Fibroblast of mammary gland (primary cell): ENCODE results near the gene ZNF599.
A peak's percentile ranks its signal among the peaks of the same experiment; 100 is the strongest.
"Not testable (repeated sequence)": the region's sequence is repeated elsewhere in the genome, so short reads cannot be mapped to it uniquely, and the experiment has no call there.

Source experiments
- DNase-seq: peaks from one replicate; pipeline ENCODE4 v3.0.0-alpha.2; 2010; ENCODE audit warnings: low read depth
- H3K4me3 ChIP-seq: 2 replicates; pipeline ENCODE4 v1.5.1; 2011; ENCODE audit warnings: low read depth, mild to moderate bottlenecking, low read length, moderate library complexity; ENCODE audit not compliant: control insufficient read depth
- TF ChIP-seq, protein P1 (sequence below): conservative IDR thresholded peaks from 2 replicates; pipeline ENCODE4 v1.5.1; 2011; ENCODE audit warnings: low read depth, low read length, inconsistent platforms; ENCODE audit not compliant: control insufficient read depth, insufficient read depth

ZNF599 gene

DNA sequence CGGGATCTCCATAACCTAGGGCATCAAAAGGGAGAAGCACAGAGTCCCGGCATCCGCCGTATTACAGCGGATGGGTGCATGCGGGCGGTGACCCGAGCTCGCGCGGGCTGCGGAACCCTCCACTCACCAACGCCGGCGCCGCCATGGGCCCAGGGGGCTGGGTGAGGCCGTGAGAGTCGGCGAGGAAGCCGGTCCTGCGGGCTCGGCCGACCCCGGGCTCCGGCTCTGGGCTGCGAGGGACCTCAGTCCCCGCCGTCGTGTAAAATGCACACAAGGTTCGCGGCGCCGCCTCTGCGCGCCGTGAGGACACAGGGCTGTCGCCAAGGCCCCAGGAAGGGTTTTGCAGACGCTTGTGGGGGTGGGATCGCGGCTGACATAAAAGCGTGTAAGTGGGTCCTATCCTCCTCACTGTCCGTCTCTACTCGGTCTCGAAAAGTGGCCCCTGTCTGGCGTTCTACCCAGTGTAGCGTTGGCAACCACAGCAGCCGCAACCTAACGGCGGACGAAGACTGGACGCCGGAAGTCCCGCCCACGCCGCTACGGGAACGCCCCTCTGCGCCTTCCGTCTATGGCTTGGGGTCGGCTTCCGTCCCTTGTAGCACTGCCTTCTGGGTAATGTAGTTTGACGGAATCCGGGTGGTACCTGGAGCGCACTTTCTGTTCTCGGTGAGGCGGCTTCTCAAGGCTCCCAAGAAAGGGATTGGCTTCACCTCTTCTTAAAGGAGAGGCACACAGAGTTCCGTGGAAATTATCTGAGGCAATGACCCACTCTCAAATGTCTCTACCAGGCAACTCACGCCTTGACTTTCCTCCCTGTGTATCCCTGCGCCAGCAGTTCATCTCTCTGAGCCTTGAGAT, at the start of gene ZNF599:
TSS of gene ZNF599 (minus strand) at position 519 of the 858 bp plus-strand sequence. CDS start at position 145, 374 bp downstream.
- peak; percentile 87 for DNase-seq
- H3K4me3 ChIP-seq = peak within 1 kb of the TSS; percentile 80
- TF ChIP-seq, protein P1, sequence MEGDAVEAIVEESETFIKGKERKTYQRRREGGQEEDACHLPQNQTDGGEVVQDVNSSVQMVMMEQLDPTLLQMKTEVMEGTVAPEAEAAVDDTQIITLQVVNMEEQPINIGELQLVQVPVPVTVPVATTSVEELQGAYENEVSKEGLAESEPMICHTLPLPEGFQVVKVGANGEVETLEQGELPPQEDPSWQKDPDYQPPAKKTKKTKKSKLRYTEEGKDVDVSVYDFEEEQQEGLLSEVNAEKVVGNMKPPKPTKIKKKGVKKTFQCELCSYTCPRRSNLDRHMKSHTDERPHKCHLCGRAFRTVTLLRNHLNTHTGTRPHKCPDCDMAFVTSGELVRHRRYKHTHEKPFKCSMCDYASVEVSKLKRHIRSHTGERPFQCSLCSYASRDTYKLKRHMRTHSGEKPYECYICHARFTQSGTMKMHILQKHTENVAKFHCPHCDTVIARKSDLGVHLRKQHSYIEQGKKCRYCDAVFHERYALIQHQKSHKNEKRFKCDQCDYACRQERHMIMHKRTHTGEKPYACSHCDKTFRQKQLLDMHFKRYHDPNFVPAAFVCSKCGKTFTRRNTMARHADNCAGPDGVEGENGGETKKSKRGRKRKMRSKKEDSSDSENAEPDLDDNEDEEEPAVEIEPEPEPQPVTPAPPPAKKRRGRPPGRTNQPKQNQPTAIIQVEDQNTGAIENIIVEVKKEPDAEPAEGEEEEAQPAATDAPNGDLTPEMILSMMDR = no peak

DNA sequence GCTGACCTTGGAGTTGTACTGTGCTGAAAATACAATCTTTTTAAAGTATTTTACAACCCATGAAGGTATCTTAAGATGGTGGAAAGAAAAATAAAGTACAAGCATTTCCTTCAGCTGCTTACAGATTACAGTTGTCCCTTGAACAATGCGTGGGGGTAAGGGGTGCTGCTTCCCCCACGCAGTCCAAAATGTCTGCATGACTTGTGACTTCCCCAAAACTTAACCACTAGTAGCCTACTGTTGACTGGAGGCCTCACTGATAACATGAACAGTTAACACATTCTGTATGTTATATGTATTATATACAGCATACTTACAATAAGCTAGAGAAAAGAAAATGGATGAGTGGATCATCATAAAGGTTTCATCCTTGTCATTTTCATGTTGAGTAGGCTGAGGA, 45.3 kb upstream of the ZNF599 start:
- H3K4me3 ChIP-seq = no peak overlapping the region
- DNase-seq = no peak
- TF ChIP-seq, protein P1 = no peak

DNA sequence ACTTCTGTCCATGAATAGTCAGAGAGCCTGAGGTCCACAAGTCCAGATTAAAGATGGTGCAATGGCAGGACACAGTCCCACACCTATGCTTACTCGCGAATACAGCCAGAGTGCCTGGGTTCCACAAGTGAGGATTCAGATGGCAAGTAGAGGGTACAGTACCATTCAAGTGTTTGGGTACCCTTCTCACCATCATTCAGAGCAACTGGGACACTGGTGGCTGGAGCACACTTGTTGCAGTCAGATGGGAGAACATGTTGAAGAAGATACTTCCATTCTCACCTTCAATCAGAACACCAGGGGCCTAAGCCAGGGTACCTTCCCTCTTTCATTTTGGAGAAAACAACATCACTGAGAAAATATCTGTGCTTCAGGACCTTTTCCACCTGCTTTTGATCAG, 43.7 kb upstream of the ZNF599 start:
- H3K4me3 ChIP-seq = no peak overlapping the region
- DNase-seq = no peak
- TF ChIP-seq, protein P1 = no peak

DNA sequence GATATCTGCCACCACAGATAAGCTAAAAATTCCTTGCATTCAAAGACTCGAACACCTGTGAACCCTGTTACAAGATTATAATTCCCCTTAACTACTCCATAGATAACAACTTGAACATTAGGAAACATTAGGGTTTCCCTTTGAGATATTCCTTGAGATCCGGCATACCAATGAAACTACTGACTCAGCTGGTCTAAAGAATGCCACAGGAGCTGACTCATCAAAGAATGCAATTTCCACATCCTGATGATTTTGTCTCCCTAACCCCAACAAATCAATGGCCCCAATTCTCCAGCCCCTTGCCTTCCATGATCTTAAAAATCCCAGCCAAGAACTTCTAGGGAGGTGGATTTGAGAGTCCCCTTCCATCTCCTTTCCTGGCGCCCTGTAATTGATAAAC, 35.6 kb upstream of the ZNF599 start:
- TF ChIP-seq, protein P1 = no peak
- DNase-seq = peak; percentile 70
- H3K4me3 ChIP-seq = no peak overlapping the region

GRCh38 chr19:34806976-34807860, 34.2 kb upstream of the ZNF599 start:
- H3K4me3 ChIP-seq = no peak overlapping the region
- TF ChIP-seq, protein P1 = no peak
- no peak for DNase-seq

DNA sequence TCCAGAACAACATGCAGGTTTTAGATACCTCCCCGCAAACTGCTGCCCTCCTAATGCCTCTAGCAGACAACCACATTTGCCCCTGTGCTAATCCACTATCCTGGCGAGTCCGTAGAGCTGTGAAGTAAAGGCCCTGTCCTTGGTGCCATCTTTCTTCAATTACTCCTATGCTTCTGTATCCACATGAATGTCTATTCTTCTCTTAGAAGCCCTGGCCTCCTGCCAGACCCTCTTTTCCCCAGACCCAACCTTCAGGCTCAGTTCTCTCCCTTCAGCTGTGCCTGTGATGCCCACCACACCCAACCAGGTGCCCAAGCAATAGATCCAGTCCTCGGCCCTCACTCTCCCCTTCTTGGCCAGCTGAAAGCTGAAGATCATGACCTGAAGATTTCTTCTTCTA, 31.1 kb upstream of the ZNF599 start:
- TF ChIP-seq, protein P1 = no peak
- no peak overlapping the region for H3K4me3 ChIP-seq
- DNase-seq = no peak

DNA sequence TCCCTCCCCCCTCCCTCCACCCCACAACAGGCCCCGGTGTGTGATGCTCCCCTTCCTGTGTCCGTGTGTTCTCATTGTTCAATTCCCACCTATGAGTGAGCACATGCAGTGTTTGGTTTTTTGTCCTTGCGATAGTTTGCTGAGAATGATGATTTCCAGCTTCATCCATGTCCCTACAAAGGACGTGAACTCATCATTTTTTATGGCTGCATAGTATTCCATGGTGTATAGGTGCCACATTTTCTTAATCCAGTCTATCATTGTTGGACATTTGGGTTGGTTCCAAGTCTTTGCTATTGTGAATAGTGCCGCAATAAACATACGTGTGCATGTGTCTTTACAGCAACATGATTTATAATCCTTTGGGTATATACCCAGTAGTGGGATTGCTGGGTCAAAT, 23.9 kb upstream of the ZNF599 start:
- DNase-seq, H3K4me3 ChIP-seq: not testable (repeated sequence)
